HG03045 (cell line): ENCODE results near the gene NPFF.

Experiments
- ATAC-seq: cut with Tn5 transposase; IDR thresholded peaks from one replicate; pipeline ENCODE4 v1.9.1; 2021; ENCODE audit warnings: mild to moderate bottlenecking, moderate library complexity; ENCODE audit not compliant: unreplicated experiment

NPFF gene

DNA sequence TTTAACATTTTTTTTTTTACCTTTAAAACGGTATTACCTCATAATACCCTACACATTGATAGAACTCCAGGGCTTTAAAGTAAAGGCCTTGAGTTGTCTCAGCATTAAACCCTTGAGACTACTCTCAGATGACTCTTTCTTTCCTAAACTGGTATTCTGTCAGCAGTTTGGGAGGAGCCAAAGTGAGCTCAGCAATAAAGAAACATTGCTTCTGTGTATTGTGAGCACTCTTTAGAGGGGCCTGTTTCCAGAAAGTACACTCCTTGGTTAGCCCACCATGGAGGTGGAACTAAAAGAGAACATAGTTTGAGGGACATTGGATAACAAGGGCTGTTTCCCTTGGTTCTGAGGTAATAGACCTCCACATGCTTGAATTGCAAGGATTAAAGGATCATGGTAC, 28.4 kb downstream of the NPFF start:
- ATAC-seq, result no peak

DNA sequence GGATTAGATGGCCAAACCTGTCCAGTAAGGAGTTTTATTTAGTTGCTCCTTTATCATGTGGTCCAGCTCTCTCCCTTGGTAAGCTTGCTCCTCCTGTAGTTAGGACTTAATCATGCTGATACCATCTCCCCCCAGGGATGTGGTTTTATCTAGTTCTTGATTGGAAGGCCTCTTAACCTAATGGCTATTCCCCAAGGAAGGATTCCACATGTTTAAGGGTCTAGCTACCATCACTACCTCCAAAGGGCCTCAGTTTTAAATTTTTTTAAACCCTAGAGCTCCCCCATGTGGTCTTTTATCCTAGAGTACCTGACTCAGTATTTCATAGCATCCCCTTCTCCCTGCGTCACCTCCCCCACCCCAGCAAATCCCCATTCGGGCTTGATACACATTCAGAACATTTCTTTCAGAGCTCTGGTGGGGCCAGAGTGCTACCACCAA, 30.5 kb downstream of the NPFF start:
- ATAC-seq, result no peak

GRCh38 chr12:53474819-53475218, 32.5 kb downstream of the NPFF start:
- no peak for ATAC-seq

GRCh38 chr12:53474077-53474476, 33.2 kb downstream of the NPFF start:
- no peak for ATAC-seq

- no peak for ATAC-seq
Observed at GRCh38 chr12:53472056-53472582, 35.2 kb downstream of the NPFF start.

GRCh38 chr12:53468282-53468681, 39.0 kb downstream of the NPFF start:
- no peak for ATAC-seq

DNA sequence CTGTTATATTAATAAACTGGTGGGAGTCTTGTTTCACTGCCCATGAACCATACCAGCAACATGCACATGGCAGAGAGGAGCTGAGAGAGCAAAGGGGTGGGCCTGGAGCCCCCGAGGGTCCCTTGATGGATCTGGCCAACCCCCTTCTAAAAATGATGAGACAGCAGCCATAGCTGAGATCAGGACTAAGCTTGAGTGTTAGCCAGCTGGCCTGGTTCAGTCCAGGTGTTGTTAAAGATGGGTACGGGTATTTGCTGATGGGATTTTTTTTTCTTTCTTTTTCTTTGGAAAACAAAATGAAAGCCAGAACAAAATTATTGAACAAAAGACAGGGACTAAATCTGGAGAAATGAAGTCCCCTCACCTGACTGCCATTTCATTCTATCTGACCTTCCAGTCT, 39.4 kb downstream of the NPFF start:
- ATAC-seq, result no peak

DNA sequence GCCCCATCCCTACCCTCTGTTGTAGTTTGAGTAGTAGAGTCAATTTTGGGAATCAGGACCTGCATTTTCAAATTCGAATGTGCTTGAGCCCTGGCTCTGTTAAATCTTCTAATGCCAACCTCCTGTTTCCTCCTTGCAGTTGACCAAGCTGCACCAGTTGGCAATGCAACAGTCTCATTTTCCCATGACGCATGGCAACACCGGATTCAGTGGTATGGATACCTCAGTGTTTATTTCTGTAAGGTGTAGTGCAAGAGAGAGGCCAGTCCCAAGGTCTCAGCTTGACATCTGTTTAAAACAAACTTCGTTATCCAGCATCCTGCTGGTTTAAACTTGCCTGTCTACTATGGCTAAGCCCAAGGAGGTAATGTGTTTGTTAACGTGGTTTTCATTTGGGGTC, 40.2 kb downstream of the NPFF start:
- ATAC-seq, result no peak

DNA sequence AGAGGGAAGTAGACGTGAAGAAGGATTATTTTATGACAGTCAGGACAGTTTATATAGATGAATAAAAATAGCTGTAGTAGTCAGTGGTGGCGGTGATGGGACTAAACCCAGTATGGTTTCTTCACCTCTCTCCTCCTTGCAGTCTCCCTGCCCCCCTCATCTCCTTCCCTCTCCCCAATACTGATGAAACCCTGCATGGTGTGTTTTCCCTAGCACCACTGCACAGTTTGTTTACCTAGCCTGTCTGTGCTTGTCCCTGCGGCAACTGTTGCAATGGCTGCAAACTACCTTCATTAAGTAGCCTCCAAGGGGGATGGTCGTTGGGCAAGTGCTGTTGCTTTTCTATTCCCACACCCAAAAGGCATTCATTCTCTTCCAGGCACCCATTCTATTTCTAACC, 40.6 kb downstream of the NPFF start:
- no peak for ATAC-seq

- ATAC-seq, result no peak
Observed at GRCh38 chr12:53465679-53466078, 41.6 kb downstream of the NPFF start.

DNA sequence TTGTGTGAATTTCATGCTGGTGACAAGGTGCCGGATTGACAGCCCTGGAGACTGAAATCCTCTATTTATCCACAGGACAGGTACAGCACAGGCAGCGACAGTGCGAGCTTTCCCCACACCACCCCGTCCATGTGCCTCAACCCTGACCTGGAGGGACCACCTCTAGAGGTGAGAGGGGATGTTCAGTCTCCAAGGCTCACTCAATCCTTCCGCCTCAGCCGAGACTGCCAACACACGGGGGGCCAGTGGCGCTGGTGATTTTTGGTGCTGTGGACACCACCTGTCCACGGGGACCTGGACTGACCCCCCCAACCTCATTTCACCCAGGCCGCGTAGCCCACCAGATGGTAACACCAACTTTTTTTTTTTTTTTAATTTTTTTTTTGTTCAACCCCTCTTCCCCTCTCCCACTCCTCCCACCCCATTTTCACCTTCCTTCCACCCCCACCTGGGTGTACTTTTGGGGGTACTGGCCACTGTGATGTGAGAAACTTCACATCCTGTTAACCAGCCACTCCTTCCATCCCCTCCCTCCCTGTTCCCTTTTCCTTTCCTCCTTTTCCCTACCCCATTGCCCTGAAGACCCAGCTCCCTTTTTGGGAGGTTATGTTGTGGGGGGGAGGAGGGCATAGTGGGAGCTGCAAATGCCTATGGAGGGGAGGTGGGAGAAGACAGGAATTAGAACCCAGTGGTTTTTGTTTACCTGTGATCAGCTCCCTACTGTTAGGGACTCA, 42.4 kb downstream of the NPFF start:
- ATAC-seq, result no peak

DNA sequence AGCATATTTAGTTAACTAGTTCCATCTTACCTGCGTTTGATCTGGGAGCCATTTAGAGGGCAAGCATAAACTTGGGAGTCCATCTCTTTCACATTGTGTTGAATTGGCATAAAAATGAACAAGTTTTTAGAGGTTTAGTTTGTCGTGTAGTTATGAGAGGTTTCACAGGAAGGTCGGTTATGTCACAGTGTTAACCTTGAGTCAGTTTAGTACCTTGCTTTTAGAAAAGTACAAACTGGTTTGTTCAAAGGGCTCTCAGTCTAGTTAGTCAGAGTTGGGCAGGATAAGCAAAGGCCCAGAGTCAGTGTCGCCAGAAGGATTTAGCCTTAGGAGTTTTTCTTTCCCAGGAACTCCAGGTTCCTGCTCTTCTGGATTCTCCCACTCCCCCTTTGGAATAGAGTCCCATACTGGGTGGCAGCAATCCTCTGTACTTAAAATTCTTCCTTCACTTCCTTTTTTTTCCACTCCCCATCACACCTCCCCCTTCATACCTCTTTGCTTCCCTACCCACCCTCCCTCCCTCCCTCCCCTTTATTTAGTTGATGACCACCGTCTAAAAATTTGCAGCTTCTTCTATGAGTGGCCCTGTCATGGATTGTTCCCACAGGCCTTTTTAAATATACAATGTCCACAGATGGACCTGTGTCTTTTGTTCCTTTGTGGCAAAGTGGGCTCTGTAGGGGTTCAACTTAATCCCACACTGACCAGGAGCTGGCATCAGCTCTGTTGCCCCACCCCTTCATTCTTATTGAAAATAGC, 43.3 kb downstream of the NPFF start:
- ATAC-seq, result no peak

- ATAC-seq, result no peak
Observed at GRCh38 chr12:53462935-53463334, 44.3 kb downstream of the NPFF start.

DNA sequence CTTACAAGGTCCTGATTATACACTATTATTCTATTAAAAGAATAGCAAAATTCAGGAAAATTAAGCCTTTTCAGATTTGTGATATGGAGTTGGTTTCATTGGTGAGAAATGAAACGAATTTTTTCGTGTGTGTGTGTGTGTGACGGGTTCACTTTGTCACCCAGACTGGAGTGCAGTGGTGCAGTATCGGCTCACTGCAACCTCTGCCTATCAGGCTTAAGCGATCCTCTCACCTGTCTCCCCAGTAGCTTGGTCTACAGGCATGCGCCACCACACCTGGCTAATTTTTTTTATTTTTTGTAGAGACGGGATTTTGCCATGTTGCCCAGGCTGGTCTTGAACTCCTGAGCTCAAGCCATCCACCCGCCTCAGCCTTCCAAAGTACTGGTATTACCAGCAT, 45.7 kb downstream of the NPFF start:
- no peak for ATAC-seq

DNA sequence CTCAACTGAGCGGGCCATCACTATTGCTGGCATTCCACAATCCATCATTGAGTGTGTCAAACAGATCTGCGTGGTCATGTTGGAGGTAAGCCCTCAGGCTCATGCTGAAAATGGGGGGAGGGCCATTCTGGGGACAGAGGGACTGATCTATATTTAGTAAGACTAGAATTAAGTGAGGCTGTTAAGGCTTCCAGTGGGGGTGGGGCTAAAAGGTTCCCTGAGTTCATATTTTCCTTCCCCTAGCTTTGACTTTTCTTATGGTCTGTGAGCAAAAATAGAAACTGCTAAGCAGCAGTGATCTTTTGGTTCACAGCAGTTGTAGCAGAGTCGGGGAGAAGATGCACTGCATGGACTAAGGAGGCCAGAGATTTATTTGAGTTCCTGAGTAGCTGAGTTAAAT, 46.2 kb downstream of the NPFF start:
- ATAC-seq, result no peak

- no peak for ATAC-seq
Observed at GRCh38 chr12:53459097-53459496, 48.2 kb downstream of the NPFF start.
